ENCODE measurements around the gene RNF13. TPM values are rescaled to one million over a fixed set of nuclear protein-coding genes. Genes with fewer than 3 reads are reported as not detected.

The RNF13 gene
- total and polyA plus RNA-seq, 2 of the 4 experiments (the other 2 are of a cell fraction): 12.8 to 29.8 TPM

GRCh38 chr3:149781211-149781610, 31.8 kb upstream of the RNF13 start:
- TF ChIP-seq BHLHE40 (IDR thresholded peaks at IDR 0.05; ENCODE audit: low read depth, low read length) (no peak), RAD21 (IDR thresholded peaks at IDR 0.05; ENCODE audit: low read length) (no peak), RFX5 (IDR thresholded peaks at IDR 0.05; ENCODE audit: low read depth, low read length) (no peak), CHD1 (IDR thresholded peaks at IDR 0.05; ENCODE audit: low read depth, low read length) (no peak), CTCF (conservative IDR thresholded peaks at IDR 0.05; ENCODE audit: low read depth, low read length) (no peak), USF2 (IDR thresholded peaks at IDR 0.05; ENCODE audit: low read depth, low read length) (no peak), MAFK (IDR thresholded peaks at IDR 0.05; ENCODE audit: low read depth, low read length) (no peak), ELK1 (IDR thresholded peaks at IDR 0.05; ENCODE audit: borderline replicate concordance, low read depth, low read length) (no peak), NFE2L2 (IDR thresholded peaks at IDR 0.05; ENCODE audit: low read depth, low read length) (no peak), RCOR1 (IDR thresholded peaks at IDR 0.05; ENCODE audit: insufficient replicate concordance, low read length) (no peak), MAZ (IDR thresholded peaks at IDR 0.05; ENCODE audit: borderline replicate concordance, low read depth, low read length) (no peak), MXI1 (IDR thresholded peaks at IDR 0.05; ENCODE audit: borderline replicate concordance, low read depth, low read length) (no peak), SMC3 (IDR thresholded peaks at IDR 0.05; ENCODE audit: low read depth, low read length) (no peak), POLR2A (IDR thresholded peaks at IDR 0.05; ENCODE audit: low read depth, low read length) (no peak), FOS (IDR thresholded peaks at IDR 0.05; ENCODE audit: low read depth, low read length) (no peak), CEBPB (IDR thresholded peaks at IDR 0.05; ENCODE audit: low read depth, low read length) (no peak)
- H4K91ac ChIP-seq (ENCODE audit: insufficient read depth, low read depth, low read length): peak overlapping the region; percentile 23; the same call in 1 of the 2 replicates
- peaks cover 13% of the 10 kb centered on the region for H3K9me1 ChIP-seq (ENCODE audit: insufficient read depth, low read length)
- dilution Hi-C loops (cut with HindIII; ENCODE audit: low sequenced_read_pairs, unreplicated experiment): no loop called here
- no peaks in the 10 kb centered on the region for H3K9me3 ChIP-seq (ENCODE audit: control insufficient read depth, insufficient read depth, low read length)
- CTCF ChIA-PET: interaction anchor here (0.6 to 1.7 kb wide), 2 partner anchors 10 to 428 kb away, joined by 4 to 6 read pairs; no protein-coding TSS in a partner anchor
- peak overlapping the region; percentile 16 for H2BK120ac ChIP-seq (ENCODE audit: low read depth, low read length)
- no peak overlapping the region for H3K23ac ChIP-seq (ENCODE audit: low read depth, low read length)
- H3K4me3 ChIP-seq (ENCODE audit: insufficient read depth, low read depth, low read length): no peak overlapping the region
- H4K20me1 ChIP-seq (ENCODE audit: insufficient read depth, low read length): no peaks in the 10 kb centered on the region
- no peaks in the 10 kb centered on the region for H3K27me3 ChIP-seq (ENCODE audit: control insufficient read depth, insufficient read depth, low read length)
- ATAC-seq (ENCODE audit: low read depth) (no peak), DNase-seq (no peak)
- H2AK5ac ChIP-seq (ENCODE audit: low read depth, low read length): no peak overlapping the region
- peak overlapping the region; percentile 66 for H2AFZ ChIP-seq (replicated peaks; ENCODE audit: low read length, poor library complexity)
- H4K5ac ChIP-seq (ENCODE audit: low read depth, low read length): no peak overlapping the region
- H2AK9ac ChIP-seq (replicated peaks; ENCODE audit: low read depth, low read length, poor library complexity): no peak overlapping the region
- BruUV-seq (replicated peaks): no TSS peak
- H2BK15ac ChIP-seq (ENCODE audit: low read depth, low read length): peak overlapping the region; percentile 53; the same call in 1 of the 3 replicates
- H3K36me3 ChIP-seq (ENCODE audit: control insufficient read depth, insufficient read depth, low read length): no peaks in the 10 kb centered on the region
- no peak overlapping the region for H3K9ac ChIP-seq (ENCODE audit: low read depth, low read length)
- H3K14ac ChIP-seq (replicated peaks; ENCODE audit: low read depth, low read length): peak overlapping the region; percentile 2; the same call in 1 of the 2 replicates
- H3K18ac ChIP-seq (ENCODE audit: low read depth, low read length): no peak overlapping the region
- no peak overlapping the region for H3K4me2 ChIP-seq (ENCODE audit: low read depth, low read length)
- no peak overlapping the region for H3K27ac ChIP-seq (ENCODE audit: insufficient read depth, low read length)
- POLR2A ChIA-PET (ENCODE audit: unreplicated experiment): no interaction called here
- H3K56ac ChIP-seq (ENCODE audit: extremely low read depth, insufficient read depth, low read length): no peak overlapping the region; the same call in 1 of the 2 replicates
- H3K79me1 ChIP-seq (ENCODE audit: low read depth in 1 of 2, low read length in 2 of 2): peaks cover 0 to 3% of the 10 kb centered on the region in 2 experiments; a peak in 1 of 4 replicates
- in situ Hi-C loops (cut with MboI; ENCODE audit: low sequenced_read_pairs): no loop called here
- intact Hi-C loops (cut with micrococcal nuclease): no loop called here
- H2BK5ac ChIP-seq (ENCODE audit: low read depth, low read length, poor library complexity, severe bottlenecking): no peak overlapping the region
- peaks cover 8% of the 10 kb centered on the region for H3K4me1 ChIP-seq (ENCODE audit: control insufficient read depth, insufficient read depth, low read length)
- H4K8ac ChIP-seq (ENCODE audit: low read depth in 2 of 2, low read length in 2 of 2): no peak overlapping the region
- 93% methylated on average over 2 of the region's 4 CpGs; no CpG with 5 or more reads in 1 of the 2 experiments for WGBS, 2 experiments (ENCODE audit: extremely low coverage in 2 of 2, insufficient read length in 1 of 2)
- peak overlapping the region; percentile 68; the same call in 1 of the 2 replicates for H2BK20ac ChIP-seq (ENCODE audit: low read depth, low read length)
- 0 out of 2 replicates have a peak overlapping the region, but pooled peaks have one; percentile 19 for H3K4ac ChIP-seq (ENCODE audit: low read depth, low read length)

All from IMR-90 (cell line).